SK-N-SH (cell line): ENCODE measurements around the gene DBX1. TPM values are rescaled to one million over a fixed set of nuclear protein-coding genes. Genes with fewer than 3 reads are reported as not detected.

Experiments
- CTCF ChIA-PET: fragments of 300-600, 350-600 bp; formaldehyde crosslinking; extraction: SDS; loops from one replicate; lab custom pipeline; 2021; lab: Yijun Ruan, JAX
- POLR2A ChIA-PET: fragments of 350-600 bp; sonication (Branson Sonifier 250); formaldehyde crosslinking; extraction: SDS; loops from one replicate; lab custom pipeline; 2020; ENCODE audit warnings: antibody characterized with exemption, inconsistent platforms; lab: Yijun Ruan, JAX
- DNase-seq: peaks from one replicate; pipeline ENCODE4 v3.0.0; 2012
- H2AFZ ChIP-seq: fragments of 200-600 bp; sonication (generic); 2 replicates; pipeline ENCODE4 v1.8.1; 2016; ENCODE audit warnings: antibody characterized with exemption, mild to moderate bottlenecking, low read depth
- H3F3A ChIP-seq: fragments of 200-600 bp; sonication (generic); replicated peaks from 2 replicates; pipeline ENCODE3; 2016; ENCODE audit warnings: antibody characterized with exemption, mild to moderate bottlenecking; ENCODE audit not compliant: insufficient read depth
- H3K27ac ChIP-seq, 2 experiments: fragments of 200-500 bp in 1 of 2; fragments of 200-600 bp in 1 of 2; sonication (Bioruptor generic) in 1 of 2; sonication (generic), shearing (Covaris generic) in 1 of 2; 2 replicates each; pipeline versions ENCODE4 v1.5.1 to v1.6.1; 2014 to 2016; ENCODE audit warnings: low read depth in 2 of 2, inconsistent platforms in 1 of 2, low read length in 1 of 2, mild to moderate bottlenecking in 1 of 2, mixed read lengths in 1 of 2
- H3K27me3 ChIP-seq: fragments of 200-600 bp; sonication (generic), shearing (Covaris generic); 2 replicates; pipeline ENCODE4 v1.6.1; 2016; ENCODE audit warnings: mixed run types; ENCODE audit not compliant: insufficient read depth
- H3K36me3 ChIP-seq, 2 experiments: fragments of 200-500 bp in 1 of 2; fragments of 200-600 bp in 1 of 2; sonication (Bioruptor generic) in 1 of 2; sonication (generic) in 1 of 2; replicated peaks in 1 of 2; 2 replicates each; pipeline versions ENCODE3 to v1.5.1; 2014 to 2016; ENCODE audit warnings: low read length in 1 of 2, mild to moderate bottlenecking in 1 of 2; ENCODE audit not compliant: insufficient read depth in 2 of 2, control insufficient read depth in 1 of 2
- H3K4me1 ChIP-seq, 2 experiments: fragments of 200-500 bp in 1 of 2; fragments of 200-600 bp in 1 of 2; sonication (Bioruptor generic) in 1 of 2; sonication (generic), shearing (Covaris generic) in 1 of 2; 2 replicates each; pipeline versions ENCODE4 v1.5.1 to v1.6.1; 2014 to 2016; ENCODE audit warnings: low read depth in 1 of 2, low read length in 1 of 2, mixed run types in 1 of 2; ENCODE audit not compliant: insufficient read depth in 2 of 2, control insufficient read depth in 1 of 2
- H3K4me2 ChIP-seq: fragments of 200-600 bp; sonication (generic), shearing (Covaris generic); 2 replicates; pipeline ENCODE4 v1.6.1; 2017; ENCODE audit warnings: mixed run types
- H3K4me3 ChIP-seq, 2 experiments: fragments of 200-500 bp in 1 of 2; fragments of 200-600 bp in 1 of 2; sonication (Bioruptor generic) in 1 of 2; sonication (generic), shearing (Covaris generic) in 1 of 2; 2 replicates each; pipeline versions ENCODE4 v1.5.1 to v1.8.1; 2014 to 2016; ENCODE audit warnings: low read depth in 2 of 2, inconsistent platforms in 1 of 2, low read length in 1 of 2, mild to moderate bottlenecking in 1 of 2, mixed read lengths in 1 of 2, moderate library complexity in 1 of 2
- H3K79me2 ChIP-seq: fragments of 200-600 bp; sonication (generic); 2 replicates; pipeline ENCODE4 v1.8.1; 2017; ENCODE audit warnings: mild to moderate bottlenecking; ENCODE audit not compliant: insufficient read depth
- H3K9ac ChIP-seq: fragments of 200-600 bp; sonication (generic); 2 replicates; pipeline ENCODE4 v1.6.1; 2017; ENCODE audit warnings: mixed run types
- H3K9me2 ChIP-seq: fragments of 200-600 bp; sonication (generic); 2 replicates; pipeline ENCODE4 v1.6.1; 2017; ENCODE audit warnings: mixed run types
- H3K9me3 ChIP-seq: fragments of 200-600 bp; sonication (generic); 2 replicates; pipeline ENCODE4 v1.6.1; 2017; ENCODE audit warnings: mixed run types, mild to moderate bottlenecking, moderate library complexity
- H4K20me1 ChIP-seq: fragments of 200-600 bp; sonication (generic); 2 replicates; pipeline ENCODE4 v1.6.1; 2017; ENCODE audit warnings: mild to moderate bottlenecking, mixed run types; ENCODE audit not compliant: insufficient read depth
- CHD2 ChIP-seq: fragments of 150-350 bp; IDR thresholded peaks from 2 replicates; pipeline ENCODE4 v1.6.1; 2018; ENCODE audit warnings: low read length; ENCODE audit not compliant: partially characterized antibody
- EP300 ChIP-seq, 2 experiments: IDR thresholded peaks; 2 replicates each; pipeline versions ENCODE4 v1.4.0 to v1.6.1; 2012; ENCODE audit warnings: borderline replicate concordance in 1 of 2, low read depth in 1 of 2, low read length in 1 of 2
- FOSL2 ChIP-seq: IDR thresholded peaks from 2 replicates; pipeline ENCODE4 v1.4.0; 2012; ENCODE audit warnings: low read depth, mild to moderate bottlenecking, moderate library complexity, borderline replicate concordance
- FOXM1 ChIP-seq: IDR thresholded peaks from 2 replicates; pipeline ENCODE4 v1.4.0; 2012; ENCODE audit warnings: low read depth, mild to moderate bottlenecking
- GATA2 ChIP-seq: sonication (generic); formaldehyde crosslinking; IDR thresholded peaks from 2 replicates; pipeline ENCODE4 v1.5.0; 2020; ENCODE audit warnings: mild to moderate bottlenecking, missing genetic modification reagents
- NFIC ChIP-seq: IDR thresholded peaks from 2 replicates; pipeline ENCODE4 v1.4.0; 2012; ENCODE audit warnings: borderline replicate concordance
- NRF1 ChIP-seq: IDR thresholded peaks from 2 replicates; pipeline ENCODE4 v1.6.1; 2012; ENCODE audit warnings: low read depth, mild to moderate bottlenecking, low read length
- RAD21 ChIP-seq: IDR thresholded peaks from 2 replicates; pipeline ENCODE4 v1.6.1; 2012; ENCODE audit warnings: mild to moderate bottlenecking, low read length
- RCOR1 ChIP-seq: fragments of 150-350 bp; IDR thresholded peaks from 2 replicates; pipeline ENCODE4 v1.6.1; 2017; ENCODE audit warnings: antibody characterized with exemption, low read length
- RFX5 ChIP-seq: IDR thresholded peaks from 2 replicates; pipeline ENCODE4 v1.6.1; 2012; ENCODE audit warnings: mild to moderate bottlenecking, improper control_type of control experiment, low read length
- SMC3 ChIP-seq: IDR thresholded peaks from 2 replicates; pipeline ENCODE4 v1.6.1; 2012; ENCODE audit warnings: low read depth, low read length, improper control_type of control experiment
- TAF1 ChIP-seq: IDR thresholded peaks from 2 replicates; pipeline ENCODE4 v1.6.1; 2012; ENCODE audit warnings: low read depth, mild to moderate bottlenecking, low read length, moderate library complexity, borderline replicate concordance
- TCF12 ChIP-seq: IDR thresholded peaks from 2 replicates; pipeline ENCODE4 v1.4.0; 2012
- YY1 ChIP-seq: IDR thresholded peaks from 2 replicates; pipeline ENCODE4 v1.4.0; 2012; ENCODE audit warnings: low read depth, mild to moderate bottlenecking
- WGBS: methylation state at CpG from one replicate; pipeline ENCODE4 v1.1.6; 2017; ENCODE audit warnings: low lambda C conversion rate; 5-methylcytosine and 5-hydroxymethylcytosine counted together
- polyA plus RNA-seq, 3 experiments: library from polyadenylated mRNA; depleted of rRNA; stranded (reverse); fragments of >200 nt; gene quantifications; 2 replicates each; pipeline ENCODE4 v1.2.3, GENCODE V29; 2012
- TF ChIP-seq, protein P1 (sequence below): IDR thresholded peaks from 2 replicates; pipeline ENCODE4 v1.6.1; 2012; ENCODE audit warnings: mild to moderate bottlenecking, low read depth, low read length, moderate library complexity
- TF ChIP-seq, protein P2 (sequence below): IDR thresholded peaks from 2 replicates; pipeline ENCODE4 v1.4.0; 2012; ENCODE audit warnings: low read depth, borderline replicate concordance
- TF ChIP-seq, protein P3 (sequence below): IDR thresholded peaks from 2 replicates; pipeline ENCODE4 v1.4.0; 2012; ENCODE audit warnings: low read depth
- TF ChIP-seq, protein P4 (sequence below): IDR thresholded peaks from 2 replicates; pipeline ENCODE4 v1.4.0; 2012; ENCODE audit warnings: low read depth, borderline replicate concordance

Gene DBX1
- polyA plus RNA-seq, 1 of the 3 experiments (the other 2 are of a cell fraction): not detected

DNA sequence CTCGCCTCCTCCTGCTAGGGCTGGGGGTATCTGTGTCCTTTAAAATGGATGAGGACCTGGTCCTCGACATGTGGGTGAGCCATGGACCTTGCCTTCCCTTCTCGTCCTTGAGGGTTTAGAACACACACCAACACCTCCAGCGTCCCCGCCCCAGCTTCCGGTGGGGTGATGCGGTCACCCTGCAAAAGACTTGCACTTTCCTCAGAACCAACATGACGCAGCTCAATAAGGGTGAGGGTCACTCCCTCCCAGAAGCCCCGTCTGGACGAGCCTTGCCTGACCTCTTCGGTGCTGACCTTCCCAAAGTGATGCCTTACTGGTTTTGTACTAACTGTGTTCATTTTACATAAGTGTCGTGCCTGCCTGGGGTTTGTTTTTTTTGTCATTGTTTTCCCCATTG lies 41.0 kb downstream of the DBX1 start:
- Histone ChIP-seq H3K4me3 (no peak overlapping the region), H2AFZ (no peak overlapping the region), H3K9me3 (no peaks in the 10 kb centered on the region), H3K4me2 (no peak overlapping the region), H3F3A (peaks cover 23% of the 10 kb centered on the region), H3K27ac (no peak overlapping the region; a peak in 1 of 4 replicates), H3K79me2 (peaks cover 10% of the 10 kb centered on the region), H4K20me1 (no peaks in the 10 kb centered on the region), H3K9ac (no peak overlapping the region), H3K9me2 (no peaks in the 10 kb centered on the region), H3K36me3 (peaks cover 63 to 66% of the 10 kb centered on the region in 2 experiments), H3K4me1 (peaks cover 0 to 2% of the 10 kb centered on the region in 2 experiments; a peak in 1 of 4 replicates), H3K27me3 (no peaks in the 10 kb centered on the region)
- TF ChIP-seq TAF1 (no peak), RCOR1 (no peak), RAD21 (no peak), YY1 (no peak), FOSL2 (no peak), TCF12 (no peak), SMC3 (no peak), NFIC (no peak)
- TF ChIP-seq, protein P1, sequence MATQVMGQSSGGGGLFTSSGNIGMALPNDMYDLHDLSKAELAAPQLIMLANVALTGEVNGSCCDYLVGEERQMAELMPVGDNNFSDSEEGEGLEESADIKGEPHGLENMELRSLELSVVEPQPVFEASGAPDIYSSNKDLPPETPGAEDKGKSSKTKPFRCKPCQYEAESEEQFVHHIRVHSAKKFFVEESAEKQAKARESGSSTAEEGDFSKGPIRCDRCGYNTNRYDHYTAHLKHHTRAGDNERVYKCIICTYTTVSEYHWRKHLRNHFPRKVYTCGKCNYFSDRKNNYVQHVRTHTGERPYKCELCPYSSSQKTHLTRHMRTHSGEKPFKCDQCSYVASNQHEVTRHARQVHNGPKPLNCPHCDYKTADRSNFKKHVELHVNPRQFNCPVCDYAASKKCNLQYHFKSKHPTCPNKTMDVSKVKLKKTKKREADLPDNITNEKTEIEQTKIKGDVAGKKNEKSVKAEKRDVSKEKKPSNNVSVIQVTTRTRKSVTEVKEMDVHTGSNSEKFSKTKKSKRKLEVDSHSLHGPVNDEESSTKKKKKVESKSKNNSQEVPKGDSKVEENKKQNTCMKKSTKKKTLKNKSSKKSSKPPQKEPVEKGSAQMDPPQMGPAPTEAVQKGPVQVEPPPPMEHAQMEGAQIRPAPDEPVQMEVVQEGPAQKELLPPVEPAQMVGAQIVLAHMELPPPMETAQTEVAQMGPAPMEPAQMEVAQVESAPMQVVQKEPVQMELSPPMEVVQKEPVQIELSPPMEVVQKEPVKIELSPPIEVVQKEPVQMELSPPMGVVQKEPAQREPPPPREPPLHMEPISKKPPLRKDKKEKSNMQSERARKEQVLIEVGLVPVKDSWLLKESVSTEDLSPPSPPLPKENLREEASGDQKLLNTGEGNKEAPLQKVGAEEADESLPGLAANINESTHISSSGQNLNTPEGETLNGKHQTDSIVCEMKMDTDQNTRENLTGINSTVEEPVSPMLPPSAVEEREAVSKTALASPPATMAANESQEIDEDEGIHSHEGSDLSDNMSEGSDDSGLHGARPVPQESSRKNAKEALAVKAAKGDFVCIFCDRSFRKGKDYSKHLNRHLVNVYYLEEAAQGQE: no peak
- TF ChIP-seq, protein P2, sequence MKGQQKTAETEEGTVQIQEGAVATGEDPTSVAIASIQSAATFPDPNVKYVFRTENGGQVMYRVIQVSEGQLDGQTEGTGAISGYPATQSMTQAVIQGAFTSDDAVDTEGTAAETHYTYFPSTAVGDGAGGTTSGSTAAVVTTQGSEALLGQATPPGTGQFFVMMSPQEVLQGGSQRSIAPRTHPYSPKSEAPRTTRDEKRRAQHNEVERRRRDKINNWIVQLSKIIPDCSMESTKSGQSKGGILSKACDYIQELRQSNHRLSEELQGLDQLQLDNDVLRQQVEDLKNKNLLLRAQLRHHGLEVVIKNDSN: no peak
- POLR2A ChIA-PET: no interaction called here
- CTCF ChIA-PET: no interaction called here
- DNase-seq: no peak
- WGBS: 95% methylated on average over 11 of the region's 12 CpGs

DNA sequence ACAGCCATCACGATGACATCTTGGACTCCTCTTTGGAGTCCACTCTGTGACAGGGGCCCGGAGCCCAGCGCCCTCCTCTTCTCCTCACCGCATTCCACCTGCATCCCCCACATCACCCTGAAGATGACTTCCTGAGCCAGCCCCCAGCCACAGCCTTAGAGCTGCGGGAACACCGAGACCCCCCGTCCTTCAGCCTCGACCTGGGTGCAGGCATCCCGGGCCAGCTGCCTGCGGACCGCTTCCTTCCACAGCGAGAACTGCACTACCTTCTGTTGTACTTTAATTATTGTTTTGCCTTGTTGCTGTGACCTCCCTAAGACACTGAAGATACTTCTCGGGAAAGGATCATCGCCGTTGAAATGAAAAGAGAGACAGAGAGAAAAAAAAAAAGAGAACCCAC lies 42.1 kb downstream of the DBX1 start:
- Histone ChIP-seq H3F3A (peaks cover 19% of the 10 kb centered on the region), H3K27me3 (no peaks in the 10 kb centered on the region), H3K79me2 (peaks cover 22% of the 10 kb centered on the region), H3K4me3 (no peak overlapping the region), H3K36me3 (peaks cover 74 to 76% of the 10 kb centered on the region in 2 experiments), H3K4me1 (peaks cover 2 to 4% of the 10 kb centered on the region in 2 experiments; a peak in 3 of 4 replicates), H3K9me2 (no peaks in the 10 kb centered on the region), H3K9me3 (no peaks in the 10 kb centered on the region), H3K4me2 (no peak overlapping the region), H3K27ac (no peak overlapping the region), H3K9ac (no peak overlapping the region), H4K20me1 (no peaks in the 10 kb centered on the region), H2AFZ (no peak overlapping the region)
- DNase-seq: no peak
- CTCF ChIA-PET: interaction anchor here (0.8 to 3.4 kb wide), 4 partner anchors 10 to 236 kb away, joined by 3 to 35 read pairs (median 6); no protein-coding TSS in a partner anchor
- WGBS: 95% methylated on average over 15 of the region's 15 CpGs
- POLR2A ChIA-PET: no interaction called here
- TF ChIP-seq RFX5: no peak
- TF ChIP-seq SMC3: no peak
- TF ChIP-seq CHD2: no peak
- TF ChIP-seq NFIC: no peak
- TF ChIP-seq TAF1: no peak
- TF ChIP-seq YY1: no peak
- no peak for TF ChIP-seq FOXM1
- TF ChIP-seq, protein P3, sequence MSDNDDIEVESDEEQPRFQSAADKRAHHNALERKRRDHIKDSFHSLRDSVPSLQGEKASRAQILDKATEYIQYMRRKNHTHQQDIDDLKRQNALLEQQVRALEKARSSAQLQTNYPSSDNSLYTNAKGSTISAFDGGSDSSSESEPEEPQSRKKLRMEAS: no peak
- TF ChIP-seq, protein P4, sequence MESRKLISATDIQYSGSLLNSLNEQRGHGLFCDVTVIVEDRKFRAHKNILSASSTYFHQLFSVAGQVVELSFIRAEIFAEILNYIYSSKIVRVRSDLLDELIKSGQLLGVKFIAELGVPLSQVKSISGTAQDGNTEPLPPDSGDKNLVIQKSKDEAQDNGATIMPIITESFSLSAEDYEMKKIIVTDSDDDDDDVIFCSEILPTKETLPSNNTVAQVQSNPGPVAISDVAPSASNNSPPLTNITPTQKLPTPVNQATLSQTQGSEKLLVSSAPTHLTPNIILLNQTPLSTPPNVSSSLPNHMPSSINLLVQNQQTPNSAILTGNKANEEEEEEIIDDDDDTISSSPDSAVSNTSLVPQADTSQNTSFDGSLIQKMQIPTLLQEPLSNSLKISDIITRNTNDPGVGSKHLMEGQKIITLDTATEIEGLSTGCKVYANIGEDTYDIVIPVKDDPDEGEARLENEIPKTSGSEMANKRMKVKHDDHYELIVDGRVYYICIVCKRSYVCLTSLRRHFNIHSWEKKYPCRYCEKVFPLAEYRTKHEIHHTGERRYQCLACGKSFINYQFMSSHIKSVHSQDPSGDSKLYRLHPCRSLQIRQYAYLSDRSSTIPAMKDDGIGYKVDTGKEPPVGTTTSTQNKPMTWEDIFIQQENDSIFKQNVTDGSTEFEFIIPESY: no peak
- no peak for TF ChIP-seq EP300 (IDR thresholded peaks at IDR 0.05; ENCODE audit: borderline replicate concordance in 1 of 2, low read depth in 1 of 2, low read length in 1 of 2)
- no peak for TF ChIP-seq GATA2
- no peak for TF ChIP-seq NRF1
